Measurements from ENCODE around the gene PELI1.
"Not testable (repeated sequence)": the region's sequence is repeated elsewhere in the genome, so short reads cannot be mapped to it uniquely, and the experiment has no call there.

The PELI1 gene

DNA sequence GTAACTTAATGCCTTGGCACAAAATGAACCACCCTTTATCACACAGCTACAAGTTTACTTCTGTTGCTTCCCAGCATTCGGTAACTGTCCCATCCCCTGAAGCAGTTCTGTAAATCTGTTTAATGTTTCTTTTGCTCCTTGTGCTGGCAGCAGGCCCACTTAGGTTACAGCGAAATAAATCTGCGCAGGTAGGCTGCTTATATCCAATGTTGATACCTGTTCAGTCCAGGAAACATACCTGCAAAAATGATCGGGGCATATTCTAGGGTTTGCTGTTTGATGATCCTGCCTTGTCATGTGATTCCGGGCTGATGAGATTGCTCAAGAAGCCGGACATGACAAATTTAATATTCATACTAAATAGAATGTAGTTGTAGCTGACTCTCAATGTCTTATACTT, 23.3 kb downstream of the PELI1 start:
- no peak for DNase-seq

DNA sequence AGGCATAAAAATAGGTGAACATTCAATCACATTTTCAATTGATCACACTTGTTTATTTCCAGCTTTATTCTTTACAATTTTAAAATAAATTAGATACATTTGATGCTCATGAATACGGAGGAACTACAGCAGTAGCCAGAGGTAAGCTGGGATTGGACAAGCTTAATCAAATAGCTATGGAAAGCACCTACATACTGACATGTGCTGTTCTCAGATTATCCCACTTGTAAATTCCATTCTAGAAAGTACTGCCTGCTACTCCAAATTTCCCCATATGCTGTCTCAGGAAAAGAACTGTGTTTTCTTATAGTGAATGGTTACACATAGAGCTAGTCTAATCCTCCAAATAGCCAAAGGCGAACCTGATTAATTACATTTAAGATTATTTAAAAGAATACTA, 24.2 kb downstream of the PELI1 start:
- no peak for DNase-seq

DNA sequence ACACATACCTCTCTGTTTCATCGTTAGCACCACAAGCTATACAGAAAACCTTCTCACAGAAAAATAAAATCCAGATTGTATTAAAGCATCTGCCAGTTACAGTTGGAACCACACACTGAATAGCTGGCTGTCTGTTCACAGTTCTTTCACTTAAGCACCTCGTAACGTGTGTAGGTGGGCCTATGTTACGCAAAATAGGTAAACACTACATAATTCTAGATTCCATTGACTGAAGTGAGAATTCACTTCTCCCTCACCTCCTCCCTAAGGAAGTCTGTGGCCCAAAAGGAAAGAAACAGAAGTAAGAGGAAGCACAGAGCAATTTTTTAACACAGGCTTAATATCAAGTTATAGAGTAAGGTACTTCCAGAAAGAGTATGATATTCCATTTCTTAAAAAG, 24.9 kb downstream of the PELI1 start:
- no peak for DNase-seq

DNA sequence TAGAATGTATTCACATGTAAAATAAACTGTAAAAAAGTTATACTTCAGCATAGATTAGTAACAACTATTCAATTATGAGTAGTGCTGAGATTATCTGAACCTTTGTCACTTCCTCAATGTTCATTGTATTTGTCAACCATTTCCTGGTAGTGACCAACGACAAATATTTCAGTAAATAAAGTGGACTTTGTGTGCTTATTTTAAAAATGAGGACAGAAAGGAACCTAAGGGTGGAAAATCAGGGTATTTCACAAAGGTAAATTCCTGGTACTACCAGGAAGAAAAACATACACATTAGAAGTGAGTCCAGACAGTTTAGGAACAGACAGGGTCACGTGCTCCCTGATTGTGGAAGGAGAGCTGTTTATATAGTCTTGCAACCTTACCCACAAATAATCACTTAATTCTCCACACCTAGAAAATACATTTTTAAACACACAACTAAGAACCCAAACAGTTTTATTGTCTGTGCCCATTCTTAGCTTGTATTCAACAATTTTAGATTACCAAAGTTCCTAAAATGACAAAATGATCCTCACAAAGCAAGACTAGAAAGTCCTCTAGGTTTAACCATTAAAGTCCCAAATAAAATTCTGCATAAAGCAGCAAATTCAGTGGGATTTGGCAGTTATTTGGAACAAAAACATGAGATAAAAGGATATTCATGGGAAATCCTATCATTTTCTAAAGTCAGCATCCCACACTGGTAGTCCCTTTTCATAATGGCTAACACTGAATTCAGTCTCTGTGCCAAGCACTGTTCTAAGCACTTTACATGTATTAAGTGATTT, 28.2 kb downstream of the PELI1 start:
- DNase-seq = no peak

DNA sequence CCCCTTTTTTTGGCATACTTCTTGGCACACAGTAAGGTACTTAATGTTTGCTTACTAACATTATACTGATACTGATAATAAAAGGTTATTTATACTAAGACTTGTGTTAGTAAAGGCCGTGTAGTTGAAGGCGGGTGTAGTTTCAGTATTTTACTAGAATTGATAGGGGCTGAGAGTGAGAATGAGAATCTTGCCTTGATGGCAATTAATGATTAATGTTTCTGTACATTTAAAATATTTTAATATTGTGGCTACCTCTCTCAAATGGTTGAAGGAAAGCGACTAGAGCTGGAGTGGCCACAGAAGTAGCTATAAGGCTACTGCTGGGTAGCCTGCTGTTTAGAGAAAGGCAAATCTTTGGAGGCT, 29.3 kb downstream of the PELI1 start:
- no peak for DNase-seq

DNA sequence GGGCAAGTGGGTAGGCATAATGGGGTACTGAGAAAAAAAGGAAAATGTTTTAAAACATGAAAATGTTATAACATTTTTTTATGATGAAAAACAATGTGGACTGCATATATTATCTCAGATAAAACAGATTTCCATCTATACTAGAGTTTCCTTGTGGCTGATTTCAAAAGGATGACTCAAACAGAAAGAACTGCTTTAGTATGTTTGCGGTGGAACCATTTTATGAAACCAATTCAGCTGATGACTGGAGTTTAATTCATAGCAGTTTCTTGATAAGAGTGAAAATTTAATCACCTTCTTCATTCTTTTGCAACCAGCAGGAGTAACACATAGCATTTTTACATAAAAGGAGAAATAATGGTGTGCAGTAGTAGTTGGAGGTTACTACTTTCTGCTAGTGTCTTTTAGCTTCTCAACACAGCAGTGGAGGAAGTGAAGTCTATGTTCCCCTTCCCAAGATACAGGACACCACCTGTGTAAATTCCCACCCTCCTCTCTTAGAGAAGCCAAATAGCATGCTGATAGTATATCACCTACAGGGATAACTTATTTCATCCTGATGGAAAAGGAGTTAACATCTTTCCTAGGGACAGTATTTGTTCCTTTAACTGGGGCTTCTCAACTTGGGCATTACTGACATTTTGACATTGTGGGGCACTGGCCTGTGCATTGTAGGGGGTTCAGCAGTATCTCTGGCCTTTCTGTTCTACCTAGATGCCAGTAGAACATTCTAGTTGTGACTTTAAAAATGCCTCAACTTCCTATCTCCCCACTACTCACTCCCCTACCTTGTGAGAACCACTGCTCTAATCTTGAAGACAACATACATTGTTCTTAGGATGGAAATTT, 29.9 kb downstream of the PELI1 start:
- DNase-seq = peak; percentile 82

DNA sequence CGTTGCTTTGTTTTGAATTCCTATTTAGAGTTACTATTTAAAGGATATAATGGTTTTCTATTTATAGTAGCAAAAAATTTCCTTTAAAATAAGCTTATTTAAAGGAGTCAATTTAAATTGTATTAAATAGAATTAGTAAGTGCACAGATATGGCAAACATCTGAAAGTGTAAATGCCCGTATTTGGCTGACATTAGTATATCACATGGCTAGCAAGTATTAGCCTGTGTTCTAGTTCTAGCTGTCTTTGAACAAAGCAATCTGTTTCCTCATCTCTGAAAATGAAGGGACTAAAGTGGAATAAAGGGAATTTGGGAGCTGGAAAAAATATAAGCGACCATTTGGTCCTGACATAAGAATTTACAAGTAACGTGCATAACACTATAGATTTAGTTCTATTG, 32.2 kb downstream of the PELI1 start:
- DNase-seq = no peak

DNA sequence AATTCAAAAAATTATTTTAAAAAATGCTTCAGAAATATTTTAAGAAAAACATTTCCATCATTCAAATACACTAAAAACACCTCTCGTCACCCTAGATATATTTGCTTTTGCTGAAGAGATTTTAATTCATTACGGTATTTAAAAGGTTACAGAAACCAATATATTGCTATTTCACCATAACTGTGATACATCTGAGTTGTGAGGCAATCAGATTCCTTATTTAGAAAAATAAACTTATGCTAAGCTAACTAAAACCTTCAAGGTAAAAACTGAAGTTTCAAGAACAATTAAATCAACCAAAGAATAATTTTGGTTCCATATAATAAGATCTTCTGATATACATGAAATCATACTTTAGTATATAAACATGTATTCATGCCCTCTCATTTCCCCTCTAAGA, 32.8 kb downstream of the PELI1 start:
- DNase-seq = no peak

DNA sequence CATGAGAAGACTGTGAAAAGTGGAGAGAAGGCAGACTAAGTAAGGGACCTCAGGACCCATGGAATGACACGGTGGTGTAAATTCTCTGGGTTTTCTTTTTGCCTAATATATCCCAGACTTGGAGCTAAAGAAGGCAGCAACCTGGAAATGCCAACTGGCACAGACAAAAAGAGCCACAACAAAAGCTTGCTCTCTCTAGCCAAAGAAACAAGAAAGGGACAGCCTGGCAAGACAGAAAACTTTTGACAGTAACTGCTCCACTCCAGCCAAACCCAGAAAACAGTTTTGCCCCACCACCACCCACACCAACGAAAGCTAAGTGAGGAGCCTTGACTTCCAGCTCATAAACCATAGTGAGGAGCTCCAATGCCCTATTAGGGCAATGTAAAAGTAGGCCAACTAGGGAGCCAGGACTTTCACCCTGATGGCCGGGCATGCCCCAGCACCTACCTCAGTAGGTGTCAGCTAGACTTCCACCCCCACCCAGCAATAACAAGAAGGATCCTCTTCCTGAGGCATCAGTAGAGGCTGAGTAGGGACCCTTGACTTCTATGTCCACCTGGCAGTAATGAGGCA, 35.5 kb downstream of the PELI1 start:
- DNase-seq = no peak

DNA sequence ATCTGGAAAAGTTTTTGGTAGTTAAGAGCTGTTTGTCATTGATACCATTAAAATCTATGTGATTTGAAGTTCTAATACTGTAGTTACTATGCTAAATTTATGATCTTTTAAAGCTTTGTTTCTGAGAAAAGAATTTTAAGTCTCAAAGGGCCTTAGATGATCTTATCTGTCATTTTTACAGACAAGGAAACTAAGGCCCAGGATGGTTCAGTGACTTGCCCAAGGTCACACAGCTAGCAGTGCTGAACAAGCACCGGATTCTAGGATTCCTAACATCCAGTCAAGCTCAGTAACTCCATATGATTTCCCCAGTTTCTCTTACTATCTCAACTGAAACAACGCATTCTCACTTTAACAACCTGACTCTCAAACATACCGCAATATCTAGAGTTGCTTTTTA, 37.7 kb downstream of the PELI1 start:
- DNase-seq = no peak

DNA sequence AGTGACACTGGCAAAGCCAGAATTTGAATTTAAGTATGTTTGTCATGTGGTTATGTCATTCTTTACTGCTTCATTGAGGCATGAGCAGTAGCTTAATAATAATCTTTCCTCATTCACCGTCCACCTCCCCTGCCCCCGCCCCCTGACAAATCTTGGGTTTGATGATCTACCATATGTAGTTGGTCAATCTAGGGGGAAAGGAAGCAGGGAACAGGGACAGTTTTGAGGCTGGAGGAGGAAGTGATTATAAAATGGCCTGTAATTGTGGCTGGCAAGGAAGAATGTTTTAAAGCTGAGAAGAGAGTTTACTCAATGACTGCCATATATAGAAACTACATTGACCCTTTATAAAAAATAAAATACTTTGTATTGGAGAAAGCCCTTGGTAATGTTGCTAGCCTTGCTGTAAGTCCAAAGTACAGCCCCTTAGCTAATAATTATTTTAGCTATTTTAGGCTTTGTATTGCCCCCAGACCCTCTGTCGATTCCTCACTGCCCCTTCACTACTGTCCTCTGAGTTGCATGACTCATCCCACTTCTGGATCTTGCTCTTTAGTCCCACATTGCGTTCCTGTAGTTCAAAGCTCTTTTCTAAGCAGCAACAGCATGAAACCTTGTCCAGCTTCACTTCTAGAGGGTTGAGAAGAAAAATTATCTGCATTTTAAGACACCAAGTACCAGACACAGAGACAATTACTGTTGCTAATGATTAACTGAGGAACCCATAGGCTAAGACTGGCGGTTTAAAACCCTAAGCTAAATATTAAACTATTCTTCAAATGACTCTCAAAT, 38.4 kb downstream of the PELI1 start:
- DNase-seq = no peak

DNA sequence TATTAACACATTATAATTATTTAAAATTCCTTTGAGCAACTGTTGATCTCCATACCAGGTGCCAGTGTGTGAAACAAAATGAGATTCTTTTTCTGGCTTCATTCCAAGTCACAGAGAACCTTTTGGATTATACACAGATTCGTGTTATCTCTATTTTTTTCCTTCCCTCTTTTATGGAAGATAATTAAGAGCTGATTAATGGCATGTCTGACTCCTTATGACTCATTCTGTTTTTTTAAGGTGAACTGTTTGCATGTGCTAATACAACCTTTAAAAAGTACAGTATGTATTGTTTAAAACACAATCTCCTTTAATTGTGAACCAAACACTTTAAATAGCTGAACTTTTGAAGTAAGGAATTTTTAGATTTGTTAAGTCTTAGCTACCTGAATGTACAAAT, 39.3 kb downstream of the PELI1 start:
- DNase-seq = no peak

DNA sequence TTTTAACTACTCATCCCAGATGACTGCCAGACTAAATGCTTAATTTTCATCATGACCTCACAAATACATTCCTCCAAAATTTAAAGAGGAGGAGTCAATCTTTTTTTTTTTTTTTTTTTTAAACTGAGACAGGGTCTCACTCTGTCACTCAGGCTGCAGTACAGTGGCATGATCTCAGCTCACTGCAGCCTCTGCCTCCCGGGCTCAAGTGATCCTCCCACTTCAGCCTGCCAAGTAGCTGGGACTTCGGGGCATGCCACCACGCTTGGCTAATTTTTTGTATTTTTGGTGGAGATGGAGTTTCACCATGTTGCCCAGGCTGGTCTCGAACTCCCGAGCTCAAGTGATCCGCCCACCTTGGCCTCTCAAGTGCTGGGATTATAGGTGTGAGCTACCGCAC, 41.5 kb downstream of the PELI1 start:
- not testable (repeated sequence) for DNase-seq

DNA sequence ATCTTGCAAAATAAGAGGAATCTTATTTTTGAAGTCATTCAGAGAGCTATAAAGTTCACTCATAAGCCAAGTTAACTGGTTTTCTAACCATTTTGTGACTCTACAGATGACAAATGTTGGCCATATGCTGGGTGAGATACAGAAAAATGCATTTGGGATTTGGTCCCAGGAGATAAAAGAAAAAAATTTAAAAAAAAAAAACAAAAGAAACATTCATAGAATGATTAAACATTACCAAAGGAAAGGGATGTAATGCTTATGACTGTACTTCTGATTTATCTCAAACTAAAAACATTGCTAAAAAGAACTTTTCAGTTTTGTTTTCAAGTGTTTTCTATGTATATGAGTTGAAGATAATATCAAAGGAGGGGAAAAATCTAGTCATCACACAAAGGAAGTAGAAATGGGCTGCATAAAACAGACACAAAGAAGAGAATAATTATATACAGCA, 43.1 kb downstream of the PELI1 start:
- DNase-seq = peak; percentile 36

DNA sequence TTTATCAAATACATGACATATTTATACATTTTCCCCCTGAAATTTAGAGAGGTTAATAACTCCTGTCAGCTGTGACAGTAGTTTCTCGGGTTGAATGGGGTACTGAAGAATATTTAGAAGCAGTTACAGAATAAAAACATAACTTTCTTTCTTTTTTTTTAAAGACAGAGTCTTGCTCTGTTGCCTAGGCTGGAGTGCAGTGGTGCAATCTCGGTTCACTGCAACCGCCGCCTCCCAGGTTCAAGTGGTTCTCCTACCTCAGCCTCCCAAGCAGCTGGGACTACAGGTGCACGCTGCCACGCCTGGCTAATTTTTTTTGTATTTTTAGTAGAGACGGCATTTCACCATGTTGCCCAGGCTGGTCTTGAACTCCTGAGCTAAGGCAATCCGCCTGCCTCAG, 43.6 kb downstream of the PELI1 start:
- not testable (repeated sequence) for DNase-seq

DNA sequence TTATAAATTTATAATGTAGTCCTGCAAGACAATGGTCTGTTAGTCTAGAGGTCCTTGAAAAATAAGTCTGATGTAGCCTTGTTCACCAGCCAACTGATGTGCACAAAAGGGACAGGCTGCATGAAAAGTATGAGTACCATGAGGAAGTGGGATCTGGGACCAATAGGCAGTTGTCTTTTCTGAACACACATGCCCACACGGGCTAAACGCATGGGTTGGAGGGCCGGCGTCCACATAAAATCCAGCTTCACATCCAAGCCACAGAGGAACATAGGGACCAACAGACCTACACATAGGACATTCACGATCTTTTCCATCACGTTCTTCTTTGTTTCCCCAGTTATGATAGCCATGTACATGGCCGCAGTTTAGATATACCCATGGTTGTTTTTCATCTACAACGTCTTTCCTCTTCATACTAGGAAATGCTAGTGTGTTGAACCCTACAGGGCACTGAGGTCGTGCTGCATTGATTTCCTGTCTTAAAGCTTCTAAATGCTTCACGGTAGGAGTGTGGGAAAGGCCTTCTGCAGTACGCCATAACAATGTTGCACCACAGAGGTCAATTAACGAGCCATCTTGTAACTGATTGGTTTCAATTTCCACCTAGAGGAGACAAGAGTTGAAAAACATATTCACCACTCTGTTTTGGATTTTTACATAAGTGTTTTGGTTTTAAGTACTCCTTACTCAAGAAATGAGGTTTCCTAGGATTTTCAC, 49.4 kb downstream of the PELI1 start:
- DNase-seq = no peak

DNA sequence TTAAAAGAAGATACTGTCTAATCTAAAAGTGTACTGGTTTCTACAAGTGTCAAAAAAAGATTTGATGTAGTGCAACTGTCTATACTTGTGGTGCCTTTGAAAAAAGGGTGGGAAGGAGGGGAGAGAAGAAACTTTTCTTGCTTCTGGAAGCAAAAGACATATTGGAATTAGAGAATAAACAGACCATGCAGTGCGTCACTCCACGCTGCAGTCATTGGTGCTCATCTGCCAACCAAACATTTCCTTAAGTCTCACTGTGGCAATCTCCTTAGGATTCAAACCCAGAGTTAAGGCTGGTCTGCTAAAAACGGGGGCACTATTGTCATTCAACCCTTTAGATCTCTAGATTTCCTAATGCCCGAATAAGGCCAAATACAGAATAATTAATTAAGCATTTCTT, 50.9 kb downstream of the PELI1 start:
- DNase-seq = no peak

DNA sequence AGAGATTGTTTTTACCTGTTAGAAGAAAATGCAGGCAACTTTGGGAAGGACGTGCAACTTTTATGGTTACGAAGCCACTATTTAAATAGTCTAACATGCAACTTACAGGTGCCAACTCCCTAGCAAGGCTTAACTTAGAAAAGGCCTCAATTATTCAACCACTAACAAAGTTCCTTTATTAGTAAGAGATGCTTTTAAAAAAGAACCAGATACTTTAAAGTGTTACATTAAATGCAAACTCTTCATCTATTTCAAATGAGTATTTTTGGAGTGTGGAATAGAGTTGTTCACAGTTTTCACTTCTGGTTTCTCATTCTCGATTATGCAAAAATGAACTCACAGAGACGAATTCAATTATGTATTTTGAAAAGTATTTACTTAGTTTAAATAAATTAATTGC, 51.7 kb downstream of the PELI1 start:
- DNase-seq = no peak

DNA sequence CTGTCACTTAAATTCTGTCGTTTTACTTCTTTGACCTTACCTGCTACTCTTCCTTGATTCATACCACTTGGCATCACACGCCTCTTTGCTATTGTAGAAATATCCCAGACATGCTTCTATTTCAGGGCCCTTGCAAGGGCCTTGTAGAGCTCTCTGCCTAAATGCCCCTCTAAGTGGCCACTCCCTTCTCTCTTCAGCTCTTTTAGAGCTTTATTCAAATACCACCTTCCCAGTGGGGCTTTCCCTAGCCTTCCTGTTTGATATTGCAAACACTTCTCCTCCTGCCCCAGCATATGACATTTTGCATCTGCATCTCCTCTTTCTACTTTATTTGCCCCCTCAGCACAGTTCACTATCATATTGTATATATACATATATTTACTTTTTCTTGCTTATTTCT, 54.0 kb downstream of the PELI1 start:
- no peak for DNase-seq

DNA sequence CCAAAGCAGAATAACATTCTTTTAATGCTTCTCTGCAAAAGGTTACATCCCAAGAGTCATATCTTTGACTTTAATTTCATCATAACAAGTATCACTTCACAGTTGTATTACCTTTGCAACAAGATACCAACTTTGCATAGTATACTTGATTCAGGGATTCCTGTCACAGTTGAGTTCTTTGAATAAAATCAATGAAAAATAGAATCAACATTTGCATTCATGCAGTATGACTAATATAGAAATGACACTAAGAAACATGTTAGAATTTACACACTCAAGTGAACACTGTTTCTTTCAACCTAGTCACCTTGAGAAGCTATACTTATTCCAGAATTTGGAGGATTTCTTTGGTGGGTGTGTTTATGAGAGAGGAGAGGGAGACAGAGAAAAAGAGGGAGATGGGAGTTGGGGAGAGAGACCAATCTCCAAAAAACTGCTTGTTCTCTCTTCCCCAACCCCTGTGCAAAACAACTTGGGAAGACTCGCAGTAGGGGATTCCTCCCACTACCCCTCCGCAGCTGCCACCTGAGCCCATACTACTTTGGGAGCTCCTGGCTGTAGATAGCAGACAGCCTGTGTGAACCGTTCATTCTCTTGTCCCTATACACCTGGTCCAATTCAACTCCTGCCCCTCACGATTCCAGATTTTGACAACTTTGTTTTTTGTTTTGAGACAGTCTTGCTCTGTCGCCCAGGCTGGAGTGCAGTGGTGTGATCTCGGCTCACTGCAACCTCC, 57.7 kb downstream of the PELI1 start:
- DNase-seq = no peak

DNA sequence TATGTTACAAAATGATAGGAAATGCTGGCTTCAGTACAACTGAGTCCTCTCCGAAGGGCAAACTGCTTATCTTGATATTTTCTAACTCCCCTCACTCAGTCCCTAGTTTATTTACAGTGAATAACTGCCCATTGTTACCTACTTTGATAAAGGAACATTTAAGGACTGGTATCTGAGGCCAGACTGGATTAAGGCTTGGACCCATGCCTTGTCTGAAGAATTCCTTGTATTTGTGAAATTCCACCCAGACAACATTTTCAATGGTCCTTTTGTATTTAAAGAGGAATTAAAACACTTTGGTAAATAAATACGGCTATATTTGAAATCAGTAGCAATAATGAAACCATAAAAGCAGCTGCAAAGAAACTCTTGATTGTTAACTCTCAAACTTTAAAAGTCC, 58.3 kb downstream of the PELI1 start:
- no peak for DNase-seq

DNA sequence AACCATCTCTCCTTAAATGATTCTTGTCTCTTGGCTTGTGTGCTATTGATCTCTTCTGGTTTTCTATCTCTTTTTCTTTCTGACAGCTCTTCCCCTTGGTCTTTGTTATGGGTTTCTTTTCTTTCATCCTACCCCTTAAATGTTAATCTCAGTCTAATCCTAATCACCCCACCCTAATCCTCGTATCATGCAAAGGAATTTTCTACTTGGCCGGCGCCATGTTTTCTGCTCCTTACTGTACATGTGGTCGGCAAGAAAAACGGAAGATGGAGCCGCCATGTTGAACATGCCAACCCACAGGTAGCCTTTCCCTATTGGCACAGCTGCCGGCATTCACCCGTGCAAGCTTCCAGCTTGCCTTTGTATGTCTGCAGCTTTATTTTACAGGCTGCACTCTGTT, 63.2 kb downstream of the PELI1 start:
- DNase-seq = no peak

All from fibroblast of upper back skin (primary cell).